ENCODE measurements around the gene CHCHD6. TPM values are rescaled to one million over a fixed set of nuclear protein-coding genes. Genes with fewer than 3 reads are reported as not detected.
A peak's percentile ranks its signal among the peaks of the same experiment; 100 is the strongest.

The CHCHD6 gene
- total RNA-seq, 4 donors from 2014 or later: 6.4 to 14.2 (median 10.3) TPM; not detected in 1

DNA sequence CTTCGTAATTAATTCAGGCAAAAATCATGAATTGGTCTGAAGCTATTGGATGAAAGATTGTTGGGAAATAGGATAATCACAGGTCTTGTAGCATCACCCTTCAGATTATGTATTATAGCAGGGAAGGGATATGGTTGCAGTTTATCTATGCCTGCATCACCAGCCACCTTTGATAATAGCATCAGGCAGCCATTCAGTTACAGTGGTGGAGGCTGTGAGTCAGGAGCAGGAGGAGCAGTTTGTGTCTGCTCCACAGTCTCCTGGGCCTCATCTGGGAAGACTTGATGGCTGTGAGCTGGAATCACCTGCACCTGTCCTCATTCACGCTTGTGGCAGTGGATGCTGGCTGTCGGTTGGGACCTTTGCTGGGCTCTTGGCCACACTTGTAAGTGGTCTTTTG lies 174.6 kb downstream of the CHCHD6 start:
- TF ChIP-seq, protein P1, sequence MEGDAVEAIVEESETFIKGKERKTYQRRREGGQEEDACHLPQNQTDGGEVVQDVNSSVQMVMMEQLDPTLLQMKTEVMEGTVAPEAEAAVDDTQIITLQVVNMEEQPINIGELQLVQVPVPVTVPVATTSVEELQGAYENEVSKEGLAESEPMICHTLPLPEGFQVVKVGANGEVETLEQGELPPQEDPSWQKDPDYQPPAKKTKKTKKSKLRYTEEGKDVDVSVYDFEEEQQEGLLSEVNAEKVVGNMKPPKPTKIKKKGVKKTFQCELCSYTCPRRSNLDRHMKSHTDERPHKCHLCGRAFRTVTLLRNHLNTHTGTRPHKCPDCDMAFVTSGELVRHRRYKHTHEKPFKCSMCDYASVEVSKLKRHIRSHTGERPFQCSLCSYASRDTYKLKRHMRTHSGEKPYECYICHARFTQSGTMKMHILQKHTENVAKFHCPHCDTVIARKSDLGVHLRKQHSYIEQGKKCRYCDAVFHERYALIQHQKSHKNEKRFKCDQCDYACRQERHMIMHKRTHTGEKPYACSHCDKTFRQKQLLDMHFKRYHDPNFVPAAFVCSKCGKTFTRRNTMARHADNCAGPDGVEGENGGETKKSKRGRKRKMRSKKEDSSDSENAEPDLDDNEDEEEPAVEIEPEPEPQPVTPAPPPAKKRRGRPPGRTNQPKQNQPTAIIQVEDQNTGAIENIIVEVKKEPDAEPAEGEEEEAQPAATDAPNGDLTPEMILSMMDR (IDR thresholded peaks at IDR 0.05): no peak
- TF ChIP-seq POLR2A (IDR thresholded peaks at IDR 0.05): no peak
- no peak for DNase-seq
- Histone ChIP-seq H3K4me3 (no peak overlapping the region), H3K4me1 (no peaks in the 10 kb centered on the region), H3K27me3 (no peaks in the 10 kb centered on the region), H3K27ac (no peak overlapping the region), H3K9me3 (no peaks in the 10 kb centered on the region), H3K36me3 (no peaks in the 10 kb centered on the region)
- intact Hi-C loops (cut with DNase I; ENCODE audit: low total_unique reads): no loop called here

DNA sequence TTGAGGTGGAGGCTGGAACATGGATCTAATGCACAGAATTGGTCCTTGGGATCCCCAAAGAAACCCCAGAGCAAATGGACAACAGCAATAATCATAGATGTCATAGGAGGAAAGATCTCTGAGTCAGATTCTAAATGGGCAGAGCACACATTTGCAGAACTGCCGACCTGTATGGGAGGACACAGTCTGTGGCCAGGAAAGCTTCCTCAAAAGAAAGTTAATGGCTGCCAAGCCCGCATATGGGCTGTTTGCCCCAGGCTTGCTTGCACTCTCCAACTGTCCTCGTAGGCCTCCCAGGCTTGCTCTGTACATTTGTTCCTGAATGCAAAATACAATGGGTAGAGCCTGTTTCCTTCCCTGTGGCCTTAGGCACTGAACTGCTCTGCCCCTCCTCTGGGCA lies 176.9 kb downstream of the CHCHD6 start:
- no peaks in the 10 kb centered on the region for H3K36me3 ChIP-seq
- H3K9me3 ChIP-seq: no peaks in the 10 kb centered on the region
- DNase-seq: no peak
- intact Hi-C loops (cut with DNase I; ENCODE audit: low total_unique reads): no loop called here
- TF ChIP-seq, protein P1 (IDR thresholded peaks at IDR 0.05): no peak
- no peak for TF ChIP-seq POLR2A (IDR thresholded peaks at IDR 0.05)
- H3K4me1 ChIP-seq: no peaks in the 10 kb centered on the region
- no peak overlapping the region for H3K4me3 ChIP-seq
- no peaks in the 10 kb centered on the region for H3K27me3 ChIP-seq
- H3K27ac ChIP-seq: no peak overlapping the region

- no peaks in the 10 kb centered on the region for H3K27me3 ChIP-seq
- DNase-seq: no peak
- intact Hi-C loops (cut with DNase I; ENCODE audit: low total_unique reads): no loop called here
- H3K4me3 ChIP-seq: no peak overlapping the region
- no peaks in the 10 kb centered on the region for H3K36me3 ChIP-seq
- no peak overlapping the region for H3K27ac ChIP-seq
- H3K4me1 ChIP-seq: no peaks in the 10 kb centered on the region
- TF ChIP-seq, protein P1 (IDR thresholded peaks at IDR 0.05): no peak
- TF ChIP-seq POLR2A (IDR thresholded peaks at IDR 0.05): no peak
- H3K9me3 ChIP-seq: no peaks in the 10 kb centered on the region
Observed at GRCh38 chr3:126881861-126882260, 177.8 kb downstream of the CHCHD6 start.

GRCh38 chr3:126883241-126883640 lies 179.2 kb downstream of the CHCHD6 start:
- TF ChIP-seq, protein P1 (IDR thresholded peaks at IDR 0.05): no peak
- TF ChIP-seq POLR2A (IDR thresholded peaks at IDR 0.05): no peak

GRCh38 chr3:126885425-126885824 lies 181.4 kb downstream of the CHCHD6 start:
- Histone ChIP-seq H3K4me1 (no peaks in the 10 kb centered on the region), H3K4me3 (no peak overlapping the region), H3K9me3 (no peaks in the 10 kb centered on the region), H3K36me3 (no peaks in the 10 kb centered on the region), H3K27me3 (no peaks in the 10 kb centered on the region), H3K27ac (no peak overlapping the region)
- TF ChIP-seq POLR2A (IDR thresholded peaks at IDR 0.05): no peak
- TF ChIP-seq, protein P1 (IDR thresholded peaks at IDR 0.05): no peak
- DNase-seq: no peak
- intact Hi-C loops (cut with DNase I; ENCODE audit: low total_unique reads): no loop called here

More at GRCh38 chr3:126883241-126883640, 179.2 kb downstream of the CHCHD6 start:
- H3K4me3 ChIP-seq: no peak overlapping the region
- peak in 1 of 2 donors; percentile 22 for DNase-seq
- H3K4me1 ChIP-seq: no peaks in the 10 kb centered on the region
- H3K36me3 ChIP-seq: no peaks in the 10 kb centered on the region
- H3K27ac ChIP-seq: no peak overlapping the region
- no peaks in the 10 kb centered on the region for H3K27me3 ChIP-seq
- intact Hi-C loops (cut with DNase I; ENCODE audit: low total_unique reads): no loop called here
- H3K9me3 ChIP-seq: no peaks in the 10 kb centered on the region
